OCI-LY3 (cell line): Measurements from ENCODE around the gene KRT85.

ENCODE experiments used
- EZH2phosphoT487 ChIP-seq: fragments of 200-600 bp; shearing (Covaris generic); IDR thresholded peaks from 2 replicates; pipeline ENCODE4 v1.6.1; 2018; ENCODE audit warnings: antibody characterized with exemption, mixed run types, low read depth
- TF ChIP-seq, protein P1 (sequence below): fragments of 200-600, 300-600 bp; sonication (generic); IDR thresholded peaks from 2 replicates; pipeline ENCODE4 v1.5.1; 2014; ENCODE audit warnings: antibody characterized with exemption, low read length, low read depth

DNA sequence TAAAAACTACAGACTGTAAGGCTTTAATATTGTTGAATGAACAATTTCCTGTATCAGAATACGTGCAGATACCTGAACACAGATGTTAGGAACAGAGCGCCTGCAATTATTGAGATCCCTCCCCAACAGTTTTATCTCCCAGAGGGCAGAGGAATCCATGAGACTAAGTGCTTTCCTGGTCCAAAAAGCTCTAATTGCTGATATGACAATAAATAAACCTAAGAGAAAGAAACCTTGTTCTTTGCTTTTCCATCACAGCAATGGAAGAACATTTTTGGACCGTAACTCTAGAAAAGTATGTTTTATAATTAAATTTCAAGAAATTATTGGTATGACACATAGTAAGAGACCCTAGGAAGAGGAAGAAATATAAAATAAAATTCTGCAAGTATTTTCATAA is 33.1 kb downstream of the KRT85 start:
- TF ChIP-seq, protein P1, sequence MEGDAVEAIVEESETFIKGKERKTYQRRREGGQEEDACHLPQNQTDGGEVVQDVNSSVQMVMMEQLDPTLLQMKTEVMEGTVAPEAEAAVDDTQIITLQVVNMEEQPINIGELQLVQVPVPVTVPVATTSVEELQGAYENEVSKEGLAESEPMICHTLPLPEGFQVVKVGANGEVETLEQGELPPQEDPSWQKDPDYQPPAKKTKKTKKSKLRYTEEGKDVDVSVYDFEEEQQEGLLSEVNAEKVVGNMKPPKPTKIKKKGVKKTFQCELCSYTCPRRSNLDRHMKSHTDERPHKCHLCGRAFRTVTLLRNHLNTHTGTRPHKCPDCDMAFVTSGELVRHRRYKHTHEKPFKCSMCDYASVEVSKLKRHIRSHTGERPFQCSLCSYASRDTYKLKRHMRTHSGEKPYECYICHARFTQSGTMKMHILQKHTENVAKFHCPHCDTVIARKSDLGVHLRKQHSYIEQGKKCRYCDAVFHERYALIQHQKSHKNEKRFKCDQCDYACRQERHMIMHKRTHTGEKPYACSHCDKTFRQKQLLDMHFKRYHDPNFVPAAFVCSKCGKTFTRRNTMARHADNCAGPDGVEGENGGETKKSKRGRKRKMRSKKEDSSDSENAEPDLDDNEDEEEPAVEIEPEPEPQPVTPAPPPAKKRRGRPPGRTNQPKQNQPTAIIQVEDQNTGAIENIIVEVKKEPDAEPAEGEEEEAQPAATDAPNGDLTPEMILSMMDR, result no peak
- no peak for TF ChIP-seq EZH2phosphoT487
